H9 (cell line): Measurements from ENCODE around the gene HSPA8. TPM values are rescaled to one million over a fixed set of nuclear protein-coding genes. Genes with fewer than 3 reads are reported as not detected.

Experiments
- DNase-seq: peaks from one replicate; pipeline ENCODE4 v3.0.0-alpha.2; 2017
- H2AFZ ChIP-seq: one replicate; pipeline ENCODE4 v1.6.1; 2013; ENCODE audit warnings: mild to moderate bottlenecking, low read length, control low read depth, moderate library complexity
- H2AK5ac ChIP-seq: 2 replicates; pipeline ENCODE4 v1.6.1; 2013; ENCODE audit warnings: low read length, control low read depth, mixed read lengths; ENCODE audit not compliant: insufficient read length
- H2BK120ac ChIP-seq: one replicate; pipeline ENCODE4 v1.6.1; 2013; ENCODE audit warnings: low read depth, mild to moderate bottlenecking, low read length, control low read depth, inconsistent platforms; ENCODE audit not compliant: poor library complexity, severe bottlenecking
- H2BK12ac ChIP-seq: 2 replicates; pipeline ENCODE4 v1.6.1; 2013; ENCODE audit warnings: low read length, control low read depth, mixed read lengths, low read depth; ENCODE audit not compliant: insufficient read length
- H2BK15ac ChIP-seq: 2 replicates; pipeline ENCODE4 v1.6.1; 2013; ENCODE audit warnings: low read depth, low read length, control low read depth
- H2BK20ac ChIP-seq: one replicate; pipeline ENCODE4 v1.6.1; 2013; ENCODE audit warnings: low read depth, mild to moderate bottlenecking, low read length, control low read depth, inconsistent platforms; ENCODE audit not compliant: poor library complexity, severe bottlenecking
- H2BK5ac ChIP-seq: 2 replicates; pipeline ENCODE4 v1.6.1; 2013; ENCODE audit warnings: low read length, control low read depth, mixed read lengths; ENCODE audit not compliant: insufficient read length
- H3K14ac ChIP-seq: 2 replicates; pipeline ENCODE4 v1.6.1; 2013; ENCODE audit warnings: low read length, control low read depth; ENCODE audit not compliant: insufficient read depth
- H3K18ac ChIP-seq: 2 replicates; pipeline ENCODE4 v1.6.1; 2013; ENCODE audit warnings: low read depth, mild to moderate bottlenecking, mixed read lengths, low read length, control low read depth; ENCODE audit not compliant: insufficient read length
- H3K23ac ChIP-seq: 2 replicates; pipeline ENCODE4 v1.6.1; 2013; ENCODE audit warnings: low read length, control low read depth, mixed read lengths, low read depth; ENCODE audit not compliant: insufficient read length
- H3K23me2 ChIP-seq: 2 replicates; pipeline ENCODE4 v1.6.1; 2013; ENCODE audit warnings: low read depth, mild to moderate bottlenecking, mixed read lengths, low read length, control low read depth; ENCODE audit not compliant: insufficient read length, poor library complexity, severe bottlenecking
- H3K27ac ChIP-seq: 2 replicates; pipeline ENCODE4 v1.5.1; 2013; ENCODE audit warnings: low read length, control low read depth, mixed read lengths, low read depth; ENCODE audit not compliant: insufficient read length
- H3K27me3 ChIP-seq: 2 replicates; pipeline ENCODE4 v1.6.1; 2013; ENCODE audit warnings: low read length, control low read depth, inconsistent platforms; ENCODE audit not compliant: insufficient read depth
- H3K4ac ChIP-seq: 2 replicates; pipeline ENCODE4 v1.6.1; 2013; ENCODE audit warnings: low read depth, mild to moderate bottlenecking, control low read depth, inconsistent platforms, low read length, moderate library complexity
- H3K4me1 ChIP-seq: 2 replicates; pipeline ENCODE4 v1.6.1; 2013; ENCODE audit warnings: low read length, control low read depth, inconsistent platforms; ENCODE audit not compliant: insufficient read depth
- H3K4me2 ChIP-seq: 2 replicates; pipeline ENCODE4 v1.6.1; 2013; ENCODE audit warnings: low read length, control low read depth, mixed read lengths; ENCODE audit not compliant: insufficient read length, insufficient read depth
- H3K56ac ChIP-seq: 2 replicates; pipeline ENCODE4 v1.6.1; 2013; ENCODE audit warnings: low read depth, mild to moderate bottlenecking, mixed read lengths, low read length, control low read depth; ENCODE audit not compliant: insufficient read length
- H3K79me1 ChIP-seq: 2 replicates; pipeline ENCODE4 v1.6.1; 2013; ENCODE audit warnings: low read depth, mild to moderate bottlenecking, moderate library complexity, low read length, control low read depth, inconsistent platforms; ENCODE audit not compliant: insufficient read depth, poor library complexity, severe bottlenecking
- H3K79me2 ChIP-seq: 2 replicates; pipeline ENCODE4 v1.6.1; 2013; ENCODE audit warnings: low read length, control low read depth, inconsistent platforms; ENCODE audit not compliant: insufficient read depth
- H3K9ac ChIP-seq: 2 replicates; pipeline ENCODE4 v1.6.1; 2013; ENCODE audit warnings: low read length, control low read depth, mixed read lengths; ENCODE audit not compliant: insufficient read length; ENCODE audit errors: extremely low read depth
- H3K9me3 ChIP-seq: one replicate; pipeline ENCODE4 v1.6.1; 2013; ENCODE audit warnings: low read depth, low read length, inconsistent platforms; ENCODE audit not compliant: control insufficient read depth
- H3T11ph ChIP-seq: one replicate; pipeline ENCODE4 v1.6.1; 2013; ENCODE audit warnings: mild to moderate bottlenecking, low read length, control low read depth, inconsistent platforms
- H4K20me1 ChIP-seq: one replicate; pipeline ENCODE4 v1.6.1; 2013; ENCODE audit not compliant: control insufficient read depth, insufficient read length, insufficient read depth
- H4K5ac ChIP-seq: 2 replicates; pipeline ENCODE4 v1.6.1; 2013; ENCODE audit warnings: low read depth, mild to moderate bottlenecking, mixed read lengths, low read length, control low read depth; ENCODE audit not compliant: insufficient read length
- H4K8ac ChIP-seq: replicated peaks from 2 replicates; pipeline ENCODE4 v1.6.1; 2013; ENCODE audit warnings: low read length, control low read depth, mixed read lengths, low read depth; ENCODE audit not compliant: insufficient read length
- H4K91ac ChIP-seq: 2 replicates; pipeline ENCODE4 v1.6.1; 2013; ENCODE audit warnings: low read depth, mild to moderate bottlenecking, moderate library complexity, mixed read lengths, low read length, control low read depth; ENCODE audit not compliant: insufficient read length
- H3K27ac Mint-ChIP-seq, 3 experiments: 2 replicates in 2 of 3; 3 replicates in 1 of 3; pipeline ENCODE4 v1.8.0; 2020 to 2021; ENCODE audit warnings: mixed read lengths in 3 of 3, mild to moderate bottlenecking in 1 of 3, moderate library complexity in 1 of 3
- H3K27me3 Mint-ChIP-seq: 2 replicates; pipeline ENCODE4 v1.8.0; 2021; ENCODE audit warnings: low read depth, mild to moderate bottlenecking, moderate library complexity, mixed read lengths
- H3K36me3 Mint-ChIP-seq, 3 experiments: 2 replicates in 2 of 3; 3 replicates in 1 of 3; pipeline ENCODE4 v1.8.0; 2020 to 2021; ENCODE audit warnings: low read depth in 3 of 3, mixed read lengths in 3 of 3; ENCODE audit not compliant: insufficient read depth in 1 of 3
- H3K4me1 Mint-ChIP-seq, 2 experiments: 2 replicates each; pipeline ENCODE4 v1.8.0; 2020; ENCODE audit warnings: mixed read lengths in 2 of 2
- H3K4me3 Mint-ChIP-seq, 2 experiments: 2 replicates in 1 of 2; 3 replicates in 1 of 2; pipeline ENCODE4 v1.8.0; 2020 to 2021; ENCODE audit warnings: mild to moderate bottlenecking in 2 of 2, mixed read lengths in 2 of 2, moderate library complexity in 1 of 2
- H3K9me3 Mint-ChIP-seq, 2 experiments: 2 replicates in 1 of 2; 3 replicates in 1 of 2; pipeline ENCODE4 v1.8.0; 2020; ENCODE audit warnings: mild to moderate bottlenecking in 2 of 2, mixed read lengths in 2 of 2, moderate library complexity in 1 of 2
- CTCF ChIP-seq: fragments of 200-600 bp; sonication (generic); conservative IDR thresholded peaks from 3 replicates; pipeline ENCODE4 v1.8.0; 2021; ENCODE audit warnings: antibody characterized with exemption, mild to moderate bottlenecking
- WGBS: extraction: QIAGEN DNeasy Blood & Tissue Kit; methylation state at CpG from one replicate; pipeline ENCODE4 v1.1.7; 2013; ENCODE audit warnings: missing lambda C conversion rate, low lambda C conversion rate, mixed read lengths; ENCODE audit not compliant: insufficient read length; ENCODE audit errors: extremely low coverage; 5-methylcytosine and 5-hydroxymethylcytosine counted together
- total RNA-seq: library from RNA; stranded (reverse); gene quantifications from 2 replicates; pipeline ENCODE4 v1.2.1, GENCODE V29; 2021

The HSPA8 gene
- total RNA-seq, 1 experiment from 2014 or later, result 2,160 TPM

DNA sequence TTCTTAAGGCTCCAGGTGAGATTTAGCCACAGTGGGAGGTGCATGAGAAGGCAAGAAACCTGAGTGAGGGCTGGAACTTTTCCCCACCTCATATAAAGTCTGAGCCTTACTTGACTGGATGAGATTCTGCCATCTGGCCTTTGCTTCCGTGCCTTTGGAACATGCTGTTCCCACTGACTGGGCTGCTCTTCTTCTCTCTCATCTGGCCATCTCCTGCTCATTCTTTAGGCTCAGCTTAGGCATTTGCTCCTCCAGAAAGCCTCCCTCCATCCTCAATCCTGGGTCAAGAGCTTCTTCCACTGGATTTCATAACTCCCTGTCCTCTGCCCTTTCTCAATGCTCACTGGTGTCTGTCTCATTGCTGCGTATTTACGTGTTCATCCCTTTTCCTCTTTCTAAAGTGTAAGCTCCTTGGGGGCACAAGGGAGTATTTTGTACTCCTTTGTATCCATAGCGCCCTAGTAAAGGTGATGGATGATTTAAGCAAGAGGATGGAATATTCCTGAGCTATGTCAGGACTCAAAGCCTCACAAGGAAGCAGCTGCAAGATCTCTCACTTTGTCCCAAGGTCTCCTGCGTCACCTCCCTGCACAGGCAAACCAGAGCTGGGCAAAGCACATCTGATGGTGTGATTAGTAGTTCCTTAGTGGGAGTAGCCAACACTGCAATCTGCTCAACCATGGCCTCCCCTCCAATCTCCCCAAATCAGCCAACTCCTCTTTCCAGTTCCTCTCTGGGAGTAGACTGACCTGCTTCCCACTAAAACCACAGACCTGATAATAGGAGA lies 15.3 kb downstream of the HSPA8 start:
- Histone ChIP-seq H3K79me1 (no peaks in the 10 kb centered on the region), H3K23me2 (no peaks in the 10 kb centered on the region), H4K8ac (peak overlapping the region; percentile 13), H3K27ac (no peak overlapping the region), H3K79me2 (no peaks in the 10 kb centered on the region), H2BK120ac (no peak overlapping the region), H3K56ac (no peak overlapping the region), H3K27me3 (no peaks in the 10 kb centered on the region; the same call in 1 of the 2 replicates), H3K4me2 (no peak overlapping the region), H4K20me1 (no peaks in the 10 kb centered on the region), H2AFZ (no peak overlapping the region), H3T11ph (no peak overlapping the region), H3K4me1 (no peaks in the 10 kb centered on the region), H2BK12ac (no peak overlapping the region), H4K91ac (no peak overlapping the region), H2AK5ac (no peak overlapping the region), H3K18ac (no peak overlapping the region), H2BK5ac (no peak overlapping the region), H3K23ac (peak overlapping the region; percentile 24), H4K5ac (no peak overlapping the region), H3K4ac (no peak overlapping the region), H2BK15ac (no peak overlapping the region), H2BK20ac (no peak overlapping the region), H3K14ac (no peak overlapping the region), H3K9me3 (no peaks in the 10 kb centered on the region), H3K9ac (no peak overlapping the region)
- Mint-ChIP-seq H3K27ac (no peak overlapping the region), H3K36me3 (no peaks in the 10 kb centered on the region), H3K4me3 (no peak overlapping the region), H3K27me3 (no peaks in the 10 kb centered on the region), H3K9me3 (no peaks in the 10 kb centered on the region), H3K4me1 (no peaks in the 10 kb centered on the region)
- WGBS, result no CpG with 5 or more reads among the region's 5 CpGs
- TF ChIP-seq CTCF, result no peak
- DNase-seq, result no peak
